Keratinocyte (primary cell): ENCODE measurements around the gene IVNS1ABP. TPM values are rescaled to one million over a fixed set of nuclear protein-coding genes. Genes with fewer than 3 reads are reported as not detected.
"Not testable (repeated sequence)": the region's sequence is repeated elsewhere in the genome, so short reads cannot be mapped to it uniquely, and the experiment has no call there.

Experiments
- DNase-seq: peaks from one replicate; pipeline ENCODE4 v3.0.0-alpha.2; 2011; ENCODE audit warnings: low read depth, missing footprints, low spot score
- FAIRE-seq: peaks from 2 replicates; lab custom pipeline; 2011; peaks lifted over from hg19 to GRCh38; lab: Jason Lieb, UNC
- H2AFZ ChIP-seq: 2 replicates; pipeline ENCODE4 v1.6.0; 2012; ENCODE audit warnings: low read length, control low read depth, inconsistent platforms; ENCODE audit not compliant: control insufficient read depth
- H3K27ac ChIP-seq: 2 replicates; pipeline ENCODE4 v1.5.1; 2011; ENCODE audit warnings: low read length; ENCODE audit not compliant: control insufficient read depth, insufficient read depth
- H3K27me3 ChIP-seq: 3 replicates; pipeline ENCODE4 v1.6.0; 2011; ENCODE audit warnings: low read length; ENCODE audit not compliant: control insufficient read depth, insufficient read depth; ENCODE audit errors: extremely low read depth
- H3K36me3 ChIP-seq, 2 experiments: 2 replicates in 1 of 2; 3 replicates in 1 of 2; pipeline ENCODE4 v1.5.1; 2011; ENCODE audit warnings: low read length in 2 of 2, mild to moderate bottlenecking in 1 of 2; ENCODE audit not compliant: control insufficient read depth in 2 of 2, insufficient read depth in 2 of 2; ENCODE audit errors: extremely low read depth in 1 of 2
- H3K4me1 ChIP-seq: 3 replicates; pipeline ENCODE4 v1.5.1; 2011; ENCODE audit warnings: low read length; ENCODE audit not compliant: control insufficient read depth, insufficient read depth; ENCODE audit errors: extremely low read depth
- H3K4me2 ChIP-seq: 3 replicates; pipeline ENCODE4 v1.6.0; 2011; ENCODE audit warnings: low read depth, low read length; ENCODE audit not compliant: control insufficient read depth, insufficient read depth; ENCODE audit errors: extremely low read depth
- H3K4me3 ChIP-seq, 3 experiments: fragments of 200-600 bp in 1 of 3; sonication (generic) in 1 of 3; 2 replicates in 2 of 3; 3 replicates in 1 of 3; pipeline ENCODE4 v1.5.1; 2011 to 2016; ENCODE audit warnings: low read length in 3 of 3, mild to moderate bottlenecking in 3 of 3, control low read depth in 2 of 3, inconsistent platforms in 1 of 3, low read depth in 1 of 3, mixed read lengths in 1 of 3, mixed run types in 1 of 3, moderate library complexity in 1 of 3; ENCODE audit not compliant: control insufficient read depth in 2 of 3, insufficient read depth in 2 of 3; ENCODE audit errors: extremely low read depth in 1 of 3
- H3K79me2 ChIP-seq: 2 replicates; pipeline ENCODE4 v1.6.0; 2012; ENCODE audit warnings: low read length; ENCODE audit not compliant: control insufficient read depth, insufficient read depth
- H3K9ac ChIP-seq: 3 replicates; pipeline ENCODE4 v1.6.0; 2011; ENCODE audit warnings: low read length; ENCODE audit not compliant: control insufficient read depth, insufficient read depth; ENCODE audit errors: extremely low read depth
- H3K9me1 ChIP-seq: 3 replicates; pipeline ENCODE4 v1.6.0; 2011; ENCODE audit warnings: low read length; ENCODE audit not compliant: control insufficient read depth, insufficient read depth; ENCODE audit errors: extremely low read depth
- H3K9me3 ChIP-seq: 2 replicates; pipeline ENCODE4 v1.5.1; 2012; ENCODE audit warnings: low read depth, low read length; ENCODE audit not compliant: control insufficient read depth
- H4K20me1 ChIP-seq: 3 replicates; pipeline ENCODE4 v1.6.0; 2011; ENCODE audit warnings: low read length; ENCODE audit not compliant: control insufficient read depth, insufficient read depth; ENCODE audit errors: extremely low read depth
- CTCF ChIP-seq, 3 experiments: IDR thresholded peaks in 1 of 3; conservative IDR thresholded peaks in 1 of 3; optimal IDR thresholded peaks in 1 of 3; 2 replicates in 2 of 3; 3 replicates in 1 of 3; pipeline versions ENCODE3 to v1.5.1; 2011; ENCODE audit warnings: low read length in 3 of 3, mild to moderate bottlenecking in 3 of 3, moderate library complexity in 2 of 3, control low read depth in 1 of 3, inconsistent platforms in 1 of 3; ENCODE audit not compliant: insufficient read depth in 2 of 3; ENCODE audit errors: extremely low read depth in 1 of 3
- EZH2 ChIP-seq: IDR thresholded peaks from one replicate; pipeline ENCODE4 v1.6.1; 2012; ENCODE audit warnings: inconsistent platforms, mild to moderate bottlenecking, low read length, moderate library complexity
- dilution Hi-C: fragments of 300-500 bp; cut with MboI; formaldehyde crosslinking; loops from one replicate; pipeline ENCODE4 v1.7.0; 2020; ENCODE audit warnings: low sequenced_read_pairs; ENCODE audit not compliant: extremely low pct_ligation_motif_present
- polyA plus RNA-seq, 5 experiments: library from polyadenylated mRNA; depleted of rRNA in 3 of 5; stranded (reverse) in 3 of 5; stranded (forward) in 1 of 5; unstranded in 1 of 5; fragments of >200 nt; gene quantifications; 1 replicate in 1 of 5; 2 replicates in 3 of 5; 3 replicates in 1 of 5; pipeline versions ENCODE4 v1.2.1 to v1.2.3, GENCODE V29; 2011 to 2012; ENCODE audit warnings: missing spikeins in 2 of 5, low read depth in 1 of 5, low replicate concordance in 1 of 5

Gene IVNS1ABP
- polyA plus RNA-seq, 1 donor (not counting 4 experiments of a cell fraction or from before 2014, with no cell fraction given): 162 TPM

GRCh38 chr1:185324118-185324517 lies 7.1 kb upstream of the IVNS1ABP start:
- H3K4me3 ChIP-seq: no peak overlapping the region
- H3K27me3 ChIP-seq: no peaks in the 10 kb centered on the region
- no peaks in the 10 kb centered on the region for H4K20me1 ChIP-seq
- H3K4me1 ChIP-seq: peaks cover under 1% of the 10 kb centered on the region
- H3K79me2 ChIP-seq: no peaks in the 10 kb centered on the region
- dilution Hi-C loops: no loop called here
- no peak overlapping the region for H2AFZ ChIP-seq
- H3K9me1 ChIP-seq: no peaks in the 10 kb centered on the region
- FAIRE-seq (no peak), DNase-seq (no peak)
- no peak overlapping the region for H3K9ac ChIP-seq
- H3K9me3 ChIP-seq: no peaks in the 10 kb centered on the region
- TF ChIP-seq CTCF (optimal IDR thresholded peaks at IDR 0.05 in 1 of 3, IDR thresholded peaks at IDR 0.05 in 1 of 3, conservative IDR thresholded peaks at IDR 0.05 in 1 of 3; ENCODE audit: extremely low read depth in 1 of 3, insufficient read depth in 2 of 3, low read length in 3 of 3): no peak
- no peak for TF ChIP-seq EZH2
- no peak overlapping the region for H3K27ac ChIP-seq
- no peak overlapping the region for H3K4me2 ChIP-seq
- H3K36me3 ChIP-seq: no peaks in the 10 kb centered on the region

- no peaks in the 10 kb centered on the region for H3K9me3 ChIP-seq
- dilution Hi-C loops: no loop called here
- no peak overlapping the region for H3K4me2 ChIP-seq
- H2AFZ ChIP-seq: no peak overlapping the region
- H3K4me1 ChIP-seq: peaks cover 13% of the 10 kb centered on the region
- FAIRE-seq: no peak
- H3K9me1 ChIP-seq: no peaks in the 10 kb centered on the region
- H3K4me3 ChIP-seq: no peak overlapping the region
- DNase-seq: no peak
- H3K79me2 ChIP-seq: no peaks in the 10 kb centered on the region
- no peak overlapping the region for H3K9ac ChIP-seq
- TF ChIP-seq CTCF (optimal IDR thresholded peaks at IDR 0.05 in 1 of 3, IDR thresholded peaks at IDR 0.05 in 1 of 3, conservative IDR thresholded peaks at IDR 0.05 in 1 of 3; ENCODE audit: extremely low read depth in 1 of 3, insufficient read depth in 2 of 3, low read length in 3 of 3) (no peak), EZH2 (no peak)
- no peaks in the 10 kb centered on the region for H3K27me3 ChIP-seq
- H3K27ac ChIP-seq: no peak overlapping the region
- H4K20me1 ChIP-seq: no peaks in the 10 kb centered on the region
- H3K36me3 ChIP-seq: no peaks in the 10 kb centered on the region
Measured at GRCh38 chr1:185322636-185323035, 5.6 kb upstream of the IVNS1ABP start.

- H3K9me3 ChIP-seq, H3K27me3 ChIP-seq, dilution Hi-C loops, H4K20me1 ChIP-seq, H3K9me1 ChIP-seq, H3K79me2 ChIP-seq, H3K9ac ChIP-seq, H3K4me3 ChIP-seq, H3K27ac ChIP-seq, H3K4me2 ChIP-seq, FAIRE-seq, H3K36me3 ChIP-seq, DNase-seq, H2AFZ ChIP-seq: not testable (repeated sequence)
- H3K4me1 ChIP-seq: peaks cover 14% of the 10 kb centered on the region
Measured at GRCh38 chr1:185321653-185322221, 4.7 kb upstream of the IVNS1ABP start.

GRCh38 chr1:185321104-185321503 lies 4.1 kb upstream of the IVNS1ABP start:
- H3K9ac ChIP-seq: not testable (repeated sequence)

More at GRCh38 chr1:185321104-185321503, 4.1 kb upstream of the IVNS1ABP start:
- H3K79me2 ChIP-seq, H3K27ac ChIP-seq, DNase-seq, H3K9me3 ChIP-seq, H3K9me1 ChIP-seq, H3K4me3 ChIP-seq, H3K27me3 ChIP-seq, H3K36me3 ChIP-seq, FAIRE-seq, H3K4me2 ChIP-seq, H4K20me1 ChIP-seq, H2AFZ ChIP-seq, dilution Hi-C loops: not testable (repeated sequence)
- peaks cover 14% of the 10 kb centered on the region for H3K4me1 ChIP-seq
